ENCODE measurements around the gene TRMT10B.
A peak's percentile ranks its signal among the peaks of the same experiment; 100 is the strongest.
"Not testable (repeated sequence)": the region's sequence is repeated elsewhere in the genome, so short reads cannot be mapped to it uniquely, and the experiment has no call there.

Gene TRMT10B

GRCh38 chr9:37801287-37801850 is 47.8 kb downstream of the TRMT10B start:
- peak; percentile 21 for DNase-seq (ENCODE audit: low read depth)

- DNase-seq (ENCODE audit: low read depth) = no peak
Observed at GRCh38 chr9:37801959-37802711, 48.5 kb downstream of the TRMT10B start.

DNA sequence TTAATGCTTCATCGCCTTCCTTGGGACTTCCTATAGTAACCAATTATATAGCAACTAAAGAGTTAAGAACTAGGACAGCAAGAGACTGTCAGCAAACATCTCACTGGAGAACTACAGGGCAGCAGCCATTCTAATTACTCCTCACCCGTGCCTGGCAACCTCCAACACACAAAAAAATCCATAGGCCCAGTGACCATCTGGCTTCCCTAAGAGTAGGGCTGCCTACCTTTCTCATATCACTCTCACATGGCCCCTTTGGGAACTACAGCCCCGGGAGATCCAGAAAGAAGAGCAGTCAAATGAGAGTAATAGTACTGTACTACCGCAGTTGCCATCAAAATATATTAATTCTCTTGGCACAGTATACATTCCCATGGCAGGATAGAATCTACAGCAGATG is 52.7 kb downstream of the TRMT10B start:
- DNase-seq (ENCODE audit: low read depth) = no peak

- DNase-seq (ENCODE audit: low read depth) = not testable (repeated sequence)
Observed at GRCh38 chr9:37809676-37810075, 56.1 kb downstream of the TRMT10B start.

GRCh38 chr9:37811906-37812476 is 58.4 kb downstream of the TRMT10B start:
- peak; percentile 24 for DNase-seq (ENCODE audit: low read depth)

- DNase-seq (ENCODE audit: low read depth) = no peak
Observed at GRCh38 chr9:37812773-37813379, 59.3 kb downstream of the TRMT10B start.

DNA sequence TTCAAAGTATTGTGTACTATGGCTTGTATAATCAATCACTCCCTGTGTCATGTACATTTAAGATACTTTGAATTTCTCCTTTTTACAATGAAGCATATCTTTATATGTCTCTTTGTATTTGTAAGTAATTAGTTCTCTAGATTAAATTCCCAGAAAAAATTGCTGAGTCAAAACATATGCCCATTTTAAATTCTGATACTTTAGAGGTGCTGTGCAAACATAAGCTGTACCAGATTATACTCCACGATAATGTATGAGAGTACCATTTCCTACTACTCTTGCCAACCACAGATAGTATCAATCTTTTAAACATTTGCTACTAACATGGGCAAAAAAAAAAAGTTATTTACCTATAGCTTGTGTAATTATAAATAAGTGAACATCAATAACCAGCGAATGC is 65.2 kb downstream of the TRMT10B start:
- DNase-seq (ENCODE audit: low read depth) = no peak

DNA sequence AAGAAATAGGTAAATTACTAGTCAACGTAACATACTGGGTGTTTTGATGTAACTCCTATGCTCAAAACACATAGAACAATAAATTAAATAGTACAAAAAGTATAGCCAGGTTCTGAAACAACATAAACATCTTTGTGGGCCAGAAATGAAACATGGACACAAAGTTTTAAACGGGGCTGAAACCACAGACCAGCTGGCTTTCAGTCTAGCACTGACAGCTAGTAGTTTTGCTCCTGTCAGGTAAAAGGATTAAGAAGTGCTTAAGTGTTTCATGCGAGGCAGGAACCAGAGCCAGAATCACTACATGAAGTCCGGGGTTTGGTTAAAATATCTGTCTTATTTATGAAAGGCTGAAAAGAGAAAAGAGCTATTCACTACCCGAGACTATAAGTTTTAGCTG is 66.5 kb downstream of the TRMT10B start:
- no peak for DNase-seq (ENCODE audit: low read depth)

- DNase-seq (ENCODE audit: low read depth) = not testable (repeated sequence)
Observed at GRCh38 chr9:37825174-37825573, 71.6 kb downstream of the TRMT10B start.

DNA sequence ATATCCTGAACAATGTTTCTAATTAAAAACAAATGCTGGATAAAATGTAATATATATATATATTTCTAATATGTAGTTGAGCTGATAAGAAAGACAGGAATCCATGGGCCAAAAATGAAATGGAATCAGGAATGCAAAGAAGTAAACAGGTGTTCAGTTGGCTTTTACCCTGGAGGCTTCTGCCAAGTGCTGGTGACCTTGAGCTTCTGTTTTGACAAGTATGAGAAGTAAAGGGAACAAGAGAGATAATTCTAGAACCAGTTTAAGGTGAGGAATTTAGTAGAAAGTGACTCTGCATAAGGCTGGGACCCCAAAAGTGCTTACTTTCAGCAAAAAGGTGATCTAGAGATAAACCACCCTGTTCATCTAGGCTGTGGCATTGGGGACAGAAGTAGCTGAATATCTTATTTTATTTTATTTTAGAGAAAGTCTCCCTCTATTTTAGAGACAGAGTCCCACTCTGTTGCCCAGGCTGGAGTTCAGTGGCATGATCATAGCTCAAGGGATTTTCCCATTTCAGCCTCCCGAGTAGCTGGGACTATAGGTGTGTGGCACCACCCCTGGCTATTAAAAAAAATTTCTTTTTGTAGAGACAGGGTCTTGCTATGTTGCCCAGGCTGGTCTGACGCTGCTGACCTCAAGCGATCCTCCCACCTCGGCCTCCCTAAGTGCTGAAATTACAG is 74.0 kb downstream of the TRMT10B start:
- no peak for DNase-seq (ENCODE audit: low read depth)
